H9 (cell line): ENCODE results near the gene HOGA1. TPM values are rescaled to one million over a fixed set of nuclear protein-coding genes. Genes with fewer than 3 reads are reported as not detected.

Experiments used
- DNase-seq: peaks from one replicate; pipeline ENCODE4 v3.0.0-alpha.2; 2017
- H2AFZ ChIP-seq: one replicate; pipeline ENCODE4 v1.6.1; 2013; ENCODE audit warnings: mild to moderate bottlenecking, low read length, control low read depth, moderate library complexity
- H2AK5ac ChIP-seq: 2 replicates; pipeline ENCODE4 v1.6.1; 2013; ENCODE audit warnings: low read length, control low read depth, mixed read lengths; ENCODE audit not compliant: insufficient read length
- H2BK120ac ChIP-seq: one replicate; pipeline ENCODE4 v1.6.1; 2013; ENCODE audit warnings: low read depth, mild to moderate bottlenecking, low read length, control low read depth, inconsistent platforms; ENCODE audit not compliant: poor library complexity, severe bottlenecking
- H2BK12ac ChIP-seq: 2 replicates; pipeline ENCODE4 v1.6.1; 2013; ENCODE audit warnings: low read length, control low read depth, mixed read lengths, low read depth; ENCODE audit not compliant: insufficient read length
- H2BK15ac ChIP-seq: 2 replicates; pipeline ENCODE4 v1.6.1; 2013; ENCODE audit warnings: low read depth, low read length, control low read depth
- H2BK20ac ChIP-seq: one replicate; pipeline ENCODE4 v1.6.1; 2013; ENCODE audit warnings: low read depth, mild to moderate bottlenecking, low read length, control low read depth, inconsistent platforms; ENCODE audit not compliant: poor library complexity, severe bottlenecking
- H2BK5ac ChIP-seq: 2 replicates; pipeline ENCODE4 v1.6.1; 2013; ENCODE audit warnings: low read length, control low read depth, mixed read lengths; ENCODE audit not compliant: insufficient read length
- H3K14ac ChIP-seq: 2 replicates; pipeline ENCODE4 v1.6.1; 2013; ENCODE audit warnings: low read length, control low read depth; ENCODE audit not compliant: insufficient read depth
- H3K18ac ChIP-seq: 2 replicates; pipeline ENCODE4 v1.6.1; 2013; ENCODE audit warnings: low read depth, mild to moderate bottlenecking, mixed read lengths, low read length, control low read depth; ENCODE audit not compliant: insufficient read length
- H3K23ac ChIP-seq: 2 replicates; pipeline ENCODE4 v1.6.1; 2013; ENCODE audit warnings: low read length, control low read depth, mixed read lengths, low read depth; ENCODE audit not compliant: insufficient read length
- H3K23me2 ChIP-seq: 2 replicates; pipeline ENCODE4 v1.6.1; 2013; ENCODE audit warnings: low read depth, mild to moderate bottlenecking, mixed read lengths, low read length, control low read depth; ENCODE audit not compliant: insufficient read length, poor library complexity, severe bottlenecking
- H3K27ac ChIP-seq: 2 replicates; pipeline ENCODE4 v1.5.1; 2013; ENCODE audit warnings: low read length, control low read depth, mixed read lengths, low read depth; ENCODE audit not compliant: insufficient read length
- H3K27me3 ChIP-seq: 2 replicates; pipeline ENCODE4 v1.6.1; 2013; ENCODE audit warnings: low read length, control low read depth, inconsistent platforms; ENCODE audit not compliant: insufficient read depth
- H3K4ac ChIP-seq: 2 replicates; pipeline ENCODE4 v1.6.1; 2013; ENCODE audit warnings: low read depth, mild to moderate bottlenecking, control low read depth, inconsistent platforms, low read length, moderate library complexity
- H3K4me1 ChIP-seq: 2 replicates; pipeline ENCODE4 v1.6.1; 2013; ENCODE audit warnings: low read length, control low read depth, inconsistent platforms; ENCODE audit not compliant: insufficient read depth
- H3K4me2 ChIP-seq: 2 replicates; pipeline ENCODE4 v1.6.1; 2013; ENCODE audit warnings: low read length, control low read depth, mixed read lengths; ENCODE audit not compliant: insufficient read length, insufficient read depth
- H3K56ac ChIP-seq: 2 replicates; pipeline ENCODE4 v1.6.1; 2013; ENCODE audit warnings: low read depth, mild to moderate bottlenecking, mixed read lengths, low read length, control low read depth; ENCODE audit not compliant: insufficient read length
- H3K79me1 ChIP-seq: 2 replicates; pipeline ENCODE4 v1.6.1; 2013; ENCODE audit warnings: low read depth, mild to moderate bottlenecking, moderate library complexity, low read length, control low read depth, inconsistent platforms; ENCODE audit not compliant: insufficient read depth, poor library complexity, severe bottlenecking
- H3K79me2 ChIP-seq: 2 replicates; pipeline ENCODE4 v1.6.1; 2013; ENCODE audit warnings: low read length, control low read depth, inconsistent platforms; ENCODE audit not compliant: insufficient read depth
- H3K9ac ChIP-seq: 2 replicates; pipeline ENCODE4 v1.6.1; 2013; ENCODE audit warnings: low read length, control low read depth, mixed read lengths; ENCODE audit not compliant: insufficient read length; ENCODE audit errors: extremely low read depth
- H3K9me3 ChIP-seq: one replicate; pipeline ENCODE4 v1.6.1; 2013; ENCODE audit warnings: low read depth, low read length, inconsistent platforms; ENCODE audit not compliant: control insufficient read depth
- H3T11ph ChIP-seq: one replicate; pipeline ENCODE4 v1.6.1; 2013; ENCODE audit warnings: mild to moderate bottlenecking, low read length, control low read depth, inconsistent platforms
- H4K20me1 ChIP-seq: one replicate; pipeline ENCODE4 v1.6.1; 2013; ENCODE audit not compliant: control insufficient read depth, insufficient read length, insufficient read depth
- H4K5ac ChIP-seq: 2 replicates; pipeline ENCODE4 v1.6.1; 2013; ENCODE audit warnings: low read depth, mild to moderate bottlenecking, mixed read lengths, low read length, control low read depth; ENCODE audit not compliant: insufficient read length
- H4K8ac ChIP-seq: replicated peaks from 2 replicates; pipeline ENCODE4 v1.6.1; 2013; ENCODE audit warnings: low read length, control low read depth, mixed read lengths, low read depth; ENCODE audit not compliant: insufficient read length
- H4K91ac ChIP-seq: 2 replicates; pipeline ENCODE4 v1.6.1; 2013; ENCODE audit warnings: low read depth, mild to moderate bottlenecking, moderate library complexity, mixed read lengths, low read length, control low read depth; ENCODE audit not compliant: insufficient read length
- H3K27ac Mint-ChIP-seq, 3 experiments: 2 replicates in 2 of 3; 3 replicates in 1 of 3; pipeline ENCODE4 v1.8.0; 2020 to 2021; ENCODE audit warnings: mixed read lengths in 3 of 3, mild to moderate bottlenecking in 1 of 3, moderate library complexity in 1 of 3
- H3K27me3 Mint-ChIP-seq: 2 replicates; pipeline ENCODE4 v1.8.0; 2021; ENCODE audit warnings: low read depth, mild to moderate bottlenecking, moderate library complexity, mixed read lengths
- H3K36me3 Mint-ChIP-seq, 3 experiments: 2 replicates in 2 of 3; 3 replicates in 1 of 3; pipeline ENCODE4 v1.8.0; 2020 to 2021; ENCODE audit warnings: low read depth in 3 of 3, mixed read lengths in 3 of 3; ENCODE audit not compliant: insufficient read depth in 1 of 3
- H3K4me1 Mint-ChIP-seq, 2 experiments: 2 replicates each; pipeline ENCODE4 v1.8.0; 2020; ENCODE audit warnings: mixed read lengths in 2 of 2
- H3K4me3 Mint-ChIP-seq, 2 experiments: 2 replicates in 1 of 2; 3 replicates in 1 of 2; pipeline ENCODE4 v1.8.0; 2020 to 2021; ENCODE audit warnings: mild to moderate bottlenecking in 2 of 2, mixed read lengths in 2 of 2, moderate library complexity in 1 of 2
- H3K9me3 Mint-ChIP-seq, 2 experiments: 2 replicates in 1 of 2; 3 replicates in 1 of 2; pipeline ENCODE4 v1.8.0; 2020; ENCODE audit warnings: mild to moderate bottlenecking in 2 of 2, mixed read lengths in 2 of 2, moderate library complexity in 1 of 2
- CTCF ChIP-seq: fragments of 200-600 bp; sonication (generic); conservative IDR thresholded peaks from 3 replicates; pipeline ENCODE4 v1.8.0; 2021; ENCODE audit warnings: antibody characterized with exemption, mild to moderate bottlenecking
- WGBS: extraction: QIAGEN DNeasy Blood & Tissue Kit; methylation state at CpG from one replicate; pipeline ENCODE4 v1.1.7; 2013; ENCODE audit warnings: missing lambda C conversion rate, low lambda C conversion rate, mixed read lengths; ENCODE audit not compliant: insufficient read length; ENCODE audit errors: extremely low coverage; 5-methylcytosine and 5-hydroxymethylcytosine counted together
- total RNA-seq: library from RNA; stranded (reverse); gene quantifications from 2 replicates; pipeline ENCODE4 v1.2.1, GENCODE V29; 2021

HOGA1 gene
- total RNA-seq, 1 experiment from 2014 or later, result 0.79 TPM

- H2BK5ac ChIP-seq, result no peak overlapping the region
- no peak overlapping the region for H2BK15ac ChIP-seq
- no peak for DNase-seq
- no peak overlapping the region for H3K14ac ChIP-seq
- H3K56ac ChIP-seq, result no peak overlapping the region
- no peak overlapping the region for H2BK20ac ChIP-seq
- no peaks in the 10 kb centered on the region for H4K20me1 ChIP-seq
- no peak overlapping the region for H2AK5ac ChIP-seq
- no peak overlapping the region for H4K5ac ChIP-seq
- no peak overlapping the region for H4K8ac ChIP-seq
- no peak overlapping the region for H3T11ph ChIP-seq
- WGBS, result no CpG with 5 or more reads among the region's 2 CpGs
- no peak for TF ChIP-seq CTCF
- no peak overlapping the region for H3K27ac ChIP-seq
- Mint-ChIP-seq H3K36me3 (peaks cover 0 to 10% (median 0%) of the 10 kb centered on the region in 3 experiments; a peak in 3 of 7 replicates), H3K27ac (no peak overlapping the region; a peak in 1 of 7 replicates), H3K4me1 (peaks cover 11 to 13% of the 10 kb centered on the region in 2 experiments), H3K9me3 (no peaks in the 10 kb centered on the region), H3K27me3 (no peaks in the 10 kb centered on the region), H3K4me3 (no peak overlapping the region)
- H3K4me2 ChIP-seq, result no peak overlapping the region
- no peaks in the 10 kb centered on the region for H3K79me2 ChIP-seq
- no peak overlapping the region for H2BK12ac ChIP-seq
- no peaks in the 10 kb centered on the region for H3K23me2 ChIP-seq
- H3K9me3 ChIP-seq, result no peaks in the 10 kb centered on the region
- no peak overlapping the region for H3K9ac ChIP-seq
- no peaks in the 10 kb centered on the region for H3K27me3 ChIP-seq
- H3K4me1 ChIP-seq, result no peaks in the 10 kb centered on the region
- H3K18ac ChIP-seq, result no peak overlapping the region
- H2BK120ac ChIP-seq, result no peak overlapping the region
- no peak overlapping the region for H2AFZ ChIP-seq
- H3K23ac ChIP-seq, result no peak overlapping the region
- H3K79me1 ChIP-seq, result no peaks in the 10 kb centered on the region
- no peak overlapping the region for H4K91ac ChIP-seq
- H3K4ac ChIP-seq, result no peak overlapping the region
These were observed 10.5 kb upstream of the HOGA1 start for GRCh38 chr10:97573672-97574071.
